Embryonic facial prominence (tissue), 1 donor: Measurements from ENCODE around the gene ARF6.

Source experiments
- DNase-seq: peaks from one replicate; pipeline ENCODE4 v3.0.0-alpha.2; 2016; ENCODE audit errors: extremely low spot score

The ARF6 gene

GRCh38 chr14:49940808-49941421 is 48.0 kb downstream of the ARF6 start:
- no peak for DNase-seq

- DNase-seq = no peak
These were observed 49.2 kb downstream of the ARF6 start for GRCh38 chr14:49942090-49942489.

- no peak for DNase-seq
These were observed 51.6 kb downstream of the ARF6 start for GRCh38 chr14:49944501-49944900.

GRCh38 chr14:49945448-49946319 is 52.8 kb downstream of the ARF6 start:
- DNase-seq = no peak
